ENCODE measurements around the gene HTR2C.

HTR2C gene

GRCh38 chrX:114798907-114799306 lies 215.0 kb downstream of the HTR2C start:
- H3K27ac ChIP-seq, result no peak overlapping the region
- no peak for TF ChIP-seq CTCF (conservative IDR thresholded peaks at IDR 0.05)

GRCh38 chrX:114800719-114801118 lies 216.8 kb downstream of the HTR2C start:
- no peak for TF ChIP-seq CTCF (conservative IDR thresholded peaks at IDR 0.05)
- H3K27ac ChIP-seq, result no peak overlapping the region

- no peak overlapping the region for H3K27ac ChIP-seq
- no peak for TF ChIP-seq CTCF (conservative IDR thresholded peaks at IDR 0.05)
Observed at GRCh38 chrX:114819509-114819908, 235.6 kb downstream of the HTR2C start.

GRCh38 chrX:114841051-114841450 lies 257.2 kb downstream of the HTR2C start:
- no peak for TF ChIP-seq CTCF (conservative IDR thresholded peaks at IDR 0.05)
- H3K27ac ChIP-seq, result no peak overlapping the region

- no peak for TF ChIP-seq CTCF (conservative IDR thresholded peaks at IDR 0.05)
- no peak overlapping the region for H3K27ac ChIP-seq
Observed at GRCh38 chrX:114842181-114842580, 258.3 kb downstream of the HTR2C start.

GRCh38 chrX:114889481-114889880 lies 305.6 kb downstream of the HTR2C start:
- H3K27ac ChIP-seq, result no peak overlapping the region
- no peak for TF ChIP-seq CTCF (conservative IDR thresholded peaks at IDR 0.05)

GRCh38 chrX:114903618-114904017 lies 319.7 kb downstream of the HTR2C start:
- H3K27ac ChIP-seq, result no peak overlapping the region
- TF ChIP-seq CTCF (conservative IDR thresholded peaks at IDR 0.05), result no peak

GRCh38 chrX:114905251-114905650 lies 321.4 kb downstream of the HTR2C start:
- TF ChIP-seq CTCF (conservative IDR thresholded peaks at IDR 0.05), result no peak
- no peak overlapping the region for H3K27ac ChIP-seq
